Measurements from ENCODE around the gene CCN5. TPM values are rescaled to one million over a fixed set of nuclear protein-coding genes. Genes with fewer than 3 reads are reported as not detected.

The CCN5 gene
- total RNA-seq, 1 donor, result 520 TPM

DNA sequence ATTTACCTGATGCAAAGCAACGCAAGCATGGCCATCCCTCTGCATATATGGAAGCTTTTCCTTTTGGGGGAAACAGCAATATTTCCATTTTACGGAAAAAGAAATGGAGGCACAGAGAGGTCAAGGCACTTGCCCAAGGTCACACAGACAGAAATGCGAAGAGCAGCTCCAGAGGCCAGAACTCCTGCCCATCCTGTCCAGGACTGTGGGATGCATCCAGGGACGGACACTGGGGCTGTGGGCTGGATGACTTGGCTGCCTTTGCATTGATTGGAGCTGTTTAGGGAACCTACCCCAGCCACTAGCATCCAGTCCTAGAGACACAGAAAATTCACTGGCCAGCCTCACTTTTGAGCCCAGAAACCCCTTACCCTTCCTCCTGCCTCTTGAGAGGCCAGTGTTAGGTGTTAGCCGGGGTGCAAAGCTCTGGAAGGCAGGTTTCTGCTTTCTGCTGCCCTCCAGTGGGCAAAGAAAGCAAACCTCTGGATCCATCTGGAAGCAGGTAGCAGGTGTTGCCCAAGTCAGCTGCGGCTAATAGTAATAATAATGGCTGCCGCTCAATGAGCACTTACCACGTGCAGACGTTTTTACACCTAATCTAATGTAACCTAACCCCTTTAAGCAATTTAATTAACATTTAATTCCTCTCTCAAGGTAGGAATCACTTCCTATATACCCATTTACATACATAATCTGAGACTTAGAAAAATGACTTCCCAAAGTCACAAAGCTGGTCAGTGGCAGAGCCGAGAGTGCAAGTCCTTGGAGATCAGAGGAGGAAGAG is 31.7 kb upstream of the CCN5 start:
- H3K4me3 ChIP-seq (ENCODE audit: insufficient read depth, low read length), result no peak overlapping the region
- no peak overlapping the region for H3K4me2 ChIP-seq (ENCODE audit: insufficient read depth, low read length)
- DNase-seq (ENCODE audit: insufficient read length, low spot score, missing footprints), result peak; percentile 83
- TF ChIP-seq, protein P1, sequence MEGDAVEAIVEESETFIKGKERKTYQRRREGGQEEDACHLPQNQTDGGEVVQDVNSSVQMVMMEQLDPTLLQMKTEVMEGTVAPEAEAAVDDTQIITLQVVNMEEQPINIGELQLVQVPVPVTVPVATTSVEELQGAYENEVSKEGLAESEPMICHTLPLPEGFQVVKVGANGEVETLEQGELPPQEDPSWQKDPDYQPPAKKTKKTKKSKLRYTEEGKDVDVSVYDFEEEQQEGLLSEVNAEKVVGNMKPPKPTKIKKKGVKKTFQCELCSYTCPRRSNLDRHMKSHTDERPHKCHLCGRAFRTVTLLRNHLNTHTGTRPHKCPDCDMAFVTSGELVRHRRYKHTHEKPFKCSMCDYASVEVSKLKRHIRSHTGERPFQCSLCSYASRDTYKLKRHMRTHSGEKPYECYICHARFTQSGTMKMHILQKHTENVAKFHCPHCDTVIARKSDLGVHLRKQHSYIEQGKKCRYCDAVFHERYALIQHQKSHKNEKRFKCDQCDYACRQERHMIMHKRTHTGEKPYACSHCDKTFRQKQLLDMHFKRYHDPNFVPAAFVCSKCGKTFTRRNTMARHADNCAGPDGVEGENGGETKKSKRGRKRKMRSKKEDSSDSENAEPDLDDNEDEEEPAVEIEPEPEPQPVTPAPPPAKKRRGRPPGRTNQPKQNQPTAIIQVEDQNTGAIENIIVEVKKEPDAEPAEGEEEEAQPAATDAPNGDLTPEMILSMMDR (IDR thresholded peaks at IDR 0.05; ENCODE audit: extremely low read depth, low read depth, low read length), result peak; percentile 79
- no peaks in the 10 kb centered on the region for H3K9me3 ChIP-seq (ENCODE audit: low read depth, low read length)
- H3K79me2 ChIP-seq (ENCODE audit: insufficient read depth, low read length), result no peaks in the 10 kb centered on the region
- H3K4me1 ChIP-seq (ENCODE audit: insufficient read depth, low read length), result no peaks in the 10 kb centered on the region
- no peaks in the 10 kb centered on the region for H4K20me1 ChIP-seq (ENCODE audit: insufficient read depth, low read length)
- no peak overlapping the region for H3K27ac ChIP-seq (ENCODE audit: low read depth, low read length)
- H3K27me3 ChIP-seq (ENCODE audit: insufficient read depth, low read length), result no peaks in the 10 kb centered on the region
- no peak overlapping the region for H2AFZ ChIP-seq (ENCODE audit: low read length)
- no peaks in the 10 kb centered on the region for H3K36me3 ChIP-seq (ENCODE audit: insufficient read depth, low read length)

DNA sequence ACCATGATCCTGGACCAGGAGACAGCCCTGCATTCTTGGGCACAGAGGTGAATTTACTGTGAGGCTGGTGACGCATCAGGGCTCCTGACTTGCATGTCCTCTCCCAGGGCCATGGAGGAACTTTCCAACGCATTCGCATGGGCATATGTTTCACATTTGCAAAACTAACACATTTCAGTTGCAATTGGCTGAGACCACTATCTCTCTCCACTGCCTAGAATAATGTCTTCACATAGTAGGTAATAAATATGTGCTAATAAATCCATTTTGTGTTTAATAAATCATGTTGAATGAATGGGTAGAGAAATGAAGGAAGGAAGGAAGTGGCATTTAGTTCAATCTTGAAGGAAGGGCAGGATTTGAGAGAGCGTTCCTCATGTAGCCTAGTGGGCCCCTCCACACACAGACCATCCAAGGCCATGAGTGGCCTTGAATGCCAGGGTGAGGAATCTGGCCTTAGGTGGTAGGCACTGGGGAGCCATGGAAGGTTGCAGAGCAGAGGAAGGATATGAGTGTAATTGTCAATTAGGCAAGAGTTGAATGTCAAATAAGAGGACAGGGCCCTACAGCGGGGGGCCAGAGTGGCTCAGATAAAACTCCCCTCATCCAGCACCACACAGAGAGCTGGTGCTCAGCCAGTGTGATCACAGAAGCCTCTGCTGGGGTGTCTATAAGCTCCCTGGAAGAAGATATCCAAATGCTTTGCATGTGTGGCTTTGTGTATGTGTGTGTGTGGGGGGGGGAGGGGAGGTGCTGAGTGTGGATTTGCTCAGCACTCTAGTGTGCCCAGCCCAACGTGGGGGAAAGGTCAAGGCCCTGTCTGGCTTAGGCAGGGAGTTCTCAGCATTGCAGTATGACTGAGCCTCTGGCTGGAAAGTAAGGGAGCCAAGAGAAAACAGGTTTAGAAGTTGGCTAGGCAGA is 30.9 kb upstream of the CCN5 start:
- TF ChIP-seq, protein P1 (IDR thresholded peaks at IDR 0.05; ENCODE audit: extremely low read depth, low read depth, low read length), result no peak
- no peaks in the 10 kb centered on the region for H3K36me3 ChIP-seq (ENCODE audit: insufficient read depth, low read length)
- no peaks in the 10 kb centered on the region for H3K27me3 ChIP-seq (ENCODE audit: insufficient read depth, low read length)
- H3K4me3 ChIP-seq (ENCODE audit: insufficient read depth, low read length), result no peak overlapping the region
- no peak overlapping the region for H3K4me2 ChIP-seq (ENCODE audit: insufficient read depth, low read length)
- no peaks in the 10 kb centered on the region for H3K79me2 ChIP-seq (ENCODE audit: insufficient read depth, low read length)
- H3K27ac ChIP-seq (ENCODE audit: low read depth, low read length), result no peak overlapping the region
- DNase-seq (ENCODE audit: insufficient read length, low spot score, missing footprints), result no peak
- peak overlapping the region; percentile 39 for H2AFZ ChIP-seq (ENCODE audit: low read length)
- H4K20me1 ChIP-seq (ENCODE audit: insufficient read depth, low read length), result no peaks in the 10 kb centered on the region
- H3K9me3 ChIP-seq (ENCODE audit: low read depth, low read length), result no peaks in the 10 kb centered on the region
- H3K4me1 ChIP-seq (ENCODE audit: insufficient read depth, low read length), result no peaks in the 10 kb centered on the region

DNA sequence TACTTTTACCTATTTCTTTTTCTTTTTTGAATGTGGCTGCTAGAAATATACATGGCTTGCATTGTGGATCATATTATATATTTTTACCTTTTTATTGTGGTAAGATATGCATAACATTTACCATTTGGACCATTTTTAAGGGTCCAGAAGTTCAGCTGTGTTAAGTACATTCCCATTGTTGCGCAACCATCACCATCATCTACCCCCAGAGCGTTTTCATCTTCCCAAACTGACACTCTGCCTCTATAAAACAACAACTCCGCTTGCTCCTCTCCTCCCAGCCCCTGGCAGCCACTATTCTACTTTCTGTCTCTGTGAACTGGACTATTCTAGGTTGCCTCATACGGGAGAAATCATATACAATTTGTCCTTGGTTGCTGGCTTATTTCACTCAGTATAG is 28.2 kb upstream of the CCN5 start:
- TF ChIP-seq, protein P1 (IDR thresholded peaks at IDR 0.05; ENCODE audit: extremely low read depth, low read depth, low read length), result no peak
- Histone ChIP-seq H4K20me1 (ENCODE audit: insufficient read depth, low read length) (no peaks in the 10 kb centered on the region), H3K27me3 (ENCODE audit: insufficient read depth, low read length) (no peaks in the 10 kb centered on the region), H3K27ac (ENCODE audit: low read depth, low read length) (no peak overlapping the region), H3K4me2 (ENCODE audit: insufficient read depth, low read length) (no peak overlapping the region), H3K4me3 (ENCODE audit: insufficient read depth, low read length) (no peak overlapping the region), H3K4me1 (ENCODE audit: insufficient read depth, low read length) (no peaks in the 10 kb centered on the region), H3K36me3 (ENCODE audit: insufficient read depth, low read length) (no peaks in the 10 kb centered on the region), H3K9me3 (ENCODE audit: low read depth, low read length) (no peaks in the 10 kb centered on the region), H2AFZ (ENCODE audit: low read length) (no peak overlapping the region), H3K79me2 (ENCODE audit: insufficient read depth, low read length) (no peaks in the 10 kb centered on the region)
- no peak for DNase-seq (ENCODE audit: insufficient read length, low spot score, missing footprints)
